Mesendoderm (in vitro differentiated cells): ENCODE data around the gene LGALSL.

Experiments used
- DNase-seq: peaks from one replicate; pipeline ENCODE4 v3.0.0; 2013
- H2AK5ac ChIP-seq: 2 replicates; pipeline ENCODE4 v1.6.1; 2013; ENCODE audit warnings: low read length, inconsistent platforms
- H2BK120ac ChIP-seq: 2 replicates; pipeline ENCODE4 v1.6.1; 2013; ENCODE audit warnings: low read depth, mild to moderate bottlenecking, low read length, moderate library complexity, mixed read lengths
- H2BK15ac ChIP-seq: replicated peaks from 2 replicates; pipeline ENCODE4 v1.6.1; 2013; ENCODE audit warnings: low read depth, mild to moderate bottlenecking, moderate library complexity
- H2BK5ac ChIP-seq: 2 replicates; pipeline ENCODE4 v1.6.1; 2013; ENCODE audit warnings: low read length, inconsistent platforms
- H3K18ac ChIP-seq: 2 replicates; pipeline ENCODE4 v1.6.1; 2013; ENCODE audit warnings: mild to moderate bottlenecking, low read length, mixed read lengths
- H3K23ac ChIP-seq: one replicate; pipeline ENCODE4 v1.6.1; 2013; ENCODE audit warnings: low read length
- H3K27ac ChIP-seq: 2 replicates; pipeline ENCODE4 v1.5.1; 2013; ENCODE audit warnings: low read depth, mild to moderate bottlenecking, inconsistent platforms, low read length, moderate library complexity
- H3K27me3 ChIP-seq: 2 replicates; pipeline ENCODE4 v1.6.1; 2013; ENCODE audit warnings: low read length, control low read depth, mild to moderate bottlenecking, inconsistent platforms; ENCODE audit not compliant: insufficient read depth, poor library complexity
- H3K36me3 ChIP-seq: 2 replicates; pipeline ENCODE4 v1.6.1; 2013; ENCODE audit warnings: low read length, inconsistent platforms; ENCODE audit not compliant: control insufficient read depth, insufficient read depth
- H3K4ac ChIP-seq: one replicate; pipeline ENCODE4 v1.6.1; 2013; ENCODE audit warnings: low read depth, mild to moderate bottlenecking, low read length, moderate library complexity
- H3K4me1 ChIP-seq: 2 replicates; pipeline ENCODE4 v1.6.1; 2013; ENCODE audit warnings: low read depth, low read length, inconsistent platforms; ENCODE audit not compliant: control insufficient read depth
- H3K4me2 ChIP-seq: 2 replicates; pipeline ENCODE4 v1.6.1; 2013; ENCODE audit warnings: low read length
- H3K4me3 ChIP-seq: 2 replicates; pipeline ENCODE4 v1.5.1; 2013; ENCODE audit warnings: mild to moderate bottlenecking, low read length
- H3K56ac ChIP-seq: one replicate; pipeline ENCODE4 v1.6.1; 2013; ENCODE audit warnings: low read length
- H3K79me1 ChIP-seq: 2 replicates; pipeline ENCODE4 v1.6.1; 2013; ENCODE audit warnings: low read length, inconsistent platforms
- H3K79me2 ChIP-seq: 2 replicates; pipeline ENCODE4 v1.6.1; 2013; ENCODE audit warnings: mild to moderate bottlenecking, low read length; ENCODE audit not compliant: control insufficient read depth, insufficient read depth
- H3K9ac ChIP-seq: 2 replicates; pipeline ENCODE4 v1.6.1; 2013; ENCODE audit warnings: low read length, inconsistent platforms
- H4K5ac ChIP-seq: one replicate; pipeline ENCODE4 v1.6.1; 2013; ENCODE audit warnings: low read length
- H4K8ac ChIP-seq: one replicate; pipeline ENCODE4 v1.6.1; 2013; ENCODE audit warnings: low read depth, mild to moderate bottlenecking, control low read depth, low read length, moderate library complexity
- WGBS: extraction: QIAGEN DNeasy Blood & Tissue Kit; methylation state at CpG from one replicate; pipeline ENCODE4 v1.1.7; 2013; ENCODE audit warnings: low lambda C conversion rate, missing lambda C conversion rate; ENCODE audit not compliant: insufficient coverage; ENCODE audit errors: extremely low coverage; 5-methylcytosine and 5-hydroxymethylcytosine counted together

Gene LGALSL

GRCh38 chr2:64455545-64455944, 1.6 kb downstream of the LGALSL start:
- Histone ChIP-seq H3K27me3 (no peaks in the 10 kb centered on the region), H4K8ac (no peak overlapping the region), H3K27ac (no peak overlapping the region), H3K4ac (no peak overlapping the region), H3K56ac (no peak overlapping the region), H3K4me2 (no peak overlapping the region), H3K79me2 (no peaks in the 10 kb centered on the region), H3K79me1 (no peaks in the 10 kb centered on the region), H3K18ac (no peak overlapping the region), H2BK5ac (no peak overlapping the region), H4K5ac (no peak overlapping the region), H2BK120ac (no peak overlapping the region), H3K36me3 (no peaks in the 10 kb centered on the region), H3K23ac (no peak overlapping the region), H2AK5ac (no peak overlapping the region), H3K9ac (no peak overlapping the region), H3K4me3 (no peak overlapping the region), H2BK15ac (no peak overlapping the region), H3K4me1 (peaks cover 5% of the 10 kb centered on the region)
- DNase-seq: no peak
- no CpG with 5 or more reads among the region's 2 CpGs for WGBS

- Histone ChIP-seq H3K4me1 (peaks cover 6% of the 10 kb centered on the region), H3K4ac (no peak overlapping the region), H4K8ac (no peak overlapping the region), H3K4me2 (no peak overlapping the region), H3K56ac (no peak overlapping the region), H3K36me3 (no peaks in the 10 kb centered on the region), H3K23ac (no peak overlapping the region), H2BK15ac (no peak overlapping the region), H3K9ac (no peak overlapping the region), H2AK5ac (no peak overlapping the region), H2BK5ac (no peak overlapping the region), H3K18ac (no peak overlapping the region), H3K27me3 (no peaks in the 10 kb centered on the region), H3K79me2 (no peaks in the 10 kb centered on the region), H3K27ac (no peak overlapping the region), H3K4me3 (no peak overlapping the region), H4K5ac (no peak overlapping the region), H3K79me1 (no peaks in the 10 kb centered on the region), H2BK120ac (no peak overlapping the region)
- no CpG with 5 or more reads among the region's 6 CpGs for WGBS
- DNase-seq: no peak
These were observed 2.3 kb downstream of the LGALSL start for GRCh38 chr2:64456293-64456692.

GRCh38 chr2:64457524-64457923, 3.6 kb downstream of the LGALSL start:
- Histone ChIP-seq H4K8ac (no peak overlapping the region), H2AK5ac (no peak overlapping the region), H3K4ac (no peak overlapping the region), H3K27me3 (no peaks in the 10 kb centered on the region), H3K9ac (no peak overlapping the region), H3K4me1 (peaks cover 6% of the 10 kb centered on the region), H3K27ac (no peak overlapping the region), H3K23ac (no peak overlapping the region), H3K56ac (no peak overlapping the region), H3K36me3 (no peaks in the 10 kb centered on the region), H3K79me2 (no peaks in the 10 kb centered on the region), H3K4me3 (no peak overlapping the region), H4K5ac (no peak overlapping the region), H3K18ac (no peak overlapping the region), H2BK5ac (no peak overlapping the region), H3K79me1 (no peaks in the 10 kb centered on the region), H2BK15ac (no peak overlapping the region), H3K4me2 (no peak overlapping the region), H2BK120ac (no peak overlapping the region)
- no peak for DNase-seq

GRCh38 chr2:64459575-64459974, 5.6 kb downstream of the LGALSL start:
- Histone ChIP-seq H2BK15ac (no peak overlapping the region), H3K79me1 (no peaks in the 10 kb centered on the region), H3K27ac (no peak overlapping the region), H3K18ac (no peak overlapping the region), H3K9ac (no peak overlapping the region), H3K79me2 (no peaks in the 10 kb centered on the region), H3K27me3 (no peaks in the 10 kb centered on the region), H2BK5ac (no peak overlapping the region), H4K8ac (no peak overlapping the region), H3K4me2 (no peak overlapping the region), H3K4me3 (no peak overlapping the region), H3K23ac (no peak overlapping the region), H3K4ac (no peak overlapping the region), H3K4me1 (peaks cover 3% of the 10 kb centered on the region), H4K5ac (no peak overlapping the region), H2AK5ac (no peak overlapping the region), H2BK120ac (no peak overlapping the region), H3K56ac (no peak overlapping the region), H3K36me3 (no peaks in the 10 kb centered on the region)
- no CpG with 5 or more reads among the region's 3 CpGs for WGBS
- DNase-seq: peak; percentile 89

- Histone ChIP-seq H3K36me3 (no peaks in the 10 kb centered on the region), H2BK15ac (no peak overlapping the region), H3K27ac (no peak overlapping the region), H3K4me1 (peaks cover 3% of the 10 kb centered on the region), H3K79me1 (no peaks in the 10 kb centered on the region), H2BK5ac (no peak overlapping the region), H4K5ac (no peak overlapping the region), H3K18ac (no peak overlapping the region), H3K9ac (no peak overlapping the region), H3K23ac (no peak overlapping the region), H3K27me3 (no peaks in the 10 kb centered on the region), H3K4me3 (no peak overlapping the region), H3K4me2 (no peak overlapping the region), H3K56ac (no peak overlapping the region), H2BK120ac (no peak overlapping the region), H2AK5ac (no peak overlapping the region), H3K79me2 (no peaks in the 10 kb centered on the region), H4K8ac (no peak overlapping the region), H3K4ac (no peak overlapping the region)
- peak; percentile 67 for DNase-seq
- no CpG with 5 or more reads among the region's 3 CpGs for WGBS
These were observed 6.4 kb downstream of the LGALSL start for GRCh38 chr2:64460330-64460729.

- DNase-seq: peak; percentile 53
- Histone ChIP-seq H2AK5ac (no peak overlapping the region), H3K4me3 (no peak overlapping the region), H2BK120ac (no peak overlapping the region), H3K56ac (no peak overlapping the region), H3K4ac (no peak overlapping the region), H4K8ac (no peak overlapping the region), H3K23ac (no peak overlapping the region), H2BK15ac (no peak overlapping the region), H3K36me3 (no peaks in the 10 kb centered on the region), H3K9ac (no peak overlapping the region), H3K79me2 (no peaks in the 10 kb centered on the region), H3K4me1 (peaks cover 3% of the 10 kb centered on the region), H3K4me2 (no peak overlapping the region), H2BK5ac (no peak overlapping the region), H3K27me3 (no peaks in the 10 kb centered on the region), H3K79me1 (no peaks in the 10 kb centered on the region), H4K5ac (no peak overlapping the region), H3K18ac (no peak overlapping the region), H3K27ac (no peak overlapping the region)
- 100% methylated on average over 1 of the region's 7 CpGs for WGBS
These were observed 7.5 kb downstream of the LGALSL start for GRCh38 chr2:64461271-64462058.
